H9 (cell line): ENCODE data around the gene ACACA. TPM values are rescaled to one million over a fixed set of nuclear protein-coding genes. Genes with fewer than 3 reads are reported as not detected.
A peak's percentile ranks its signal among the peaks of the same experiment; 100 is the strongest.

Source experiments
- DNase-seq: peaks from one replicate; pipeline ENCODE4 v3.0.0-alpha.2; 2017
- H2AFZ ChIP-seq: one replicate; pipeline ENCODE4 v1.6.1; 2013; ENCODE audit warnings: mild to moderate bottlenecking, low read length, control low read depth, moderate library complexity
- H2AK5ac ChIP-seq: 2 replicates; pipeline ENCODE4 v1.6.1; 2013; ENCODE audit warnings: low read length, control low read depth, mixed read lengths; ENCODE audit not compliant: insufficient read length
- H2BK120ac ChIP-seq: one replicate; pipeline ENCODE4 v1.6.1; 2013; ENCODE audit warnings: low read depth, mild to moderate bottlenecking, low read length, control low read depth, inconsistent platforms; ENCODE audit not compliant: poor library complexity, severe bottlenecking
- H2BK12ac ChIP-seq: 2 replicates; pipeline ENCODE4 v1.6.1; 2013; ENCODE audit warnings: low read length, control low read depth, mixed read lengths, low read depth; ENCODE audit not compliant: insufficient read length
- H2BK15ac ChIP-seq: 2 replicates; pipeline ENCODE4 v1.6.1; 2013; ENCODE audit warnings: low read depth, low read length, control low read depth
- H2BK20ac ChIP-seq: one replicate; pipeline ENCODE4 v1.6.1; 2013; ENCODE audit warnings: low read depth, mild to moderate bottlenecking, low read length, control low read depth, inconsistent platforms; ENCODE audit not compliant: poor library complexity, severe bottlenecking
- H2BK5ac ChIP-seq: 2 replicates; pipeline ENCODE4 v1.6.1; 2013; ENCODE audit warnings: low read length, control low read depth, mixed read lengths; ENCODE audit not compliant: insufficient read length
- H3K14ac ChIP-seq: 2 replicates; pipeline ENCODE4 v1.6.1; 2013; ENCODE audit warnings: low read length, control low read depth; ENCODE audit not compliant: insufficient read depth
- H3K18ac ChIP-seq: 2 replicates; pipeline ENCODE4 v1.6.1; 2013; ENCODE audit warnings: low read depth, mild to moderate bottlenecking, mixed read lengths, low read length, control low read depth; ENCODE audit not compliant: insufficient read length
- H3K23ac ChIP-seq: 2 replicates; pipeline ENCODE4 v1.6.1; 2013; ENCODE audit warnings: low read length, control low read depth, mixed read lengths, low read depth; ENCODE audit not compliant: insufficient read length
- H3K23me2 ChIP-seq: 2 replicates; pipeline ENCODE4 v1.6.1; 2013; ENCODE audit warnings: low read depth, mild to moderate bottlenecking, mixed read lengths, low read length, control low read depth; ENCODE audit not compliant: insufficient read length, poor library complexity, severe bottlenecking
- H3K27ac ChIP-seq: 2 replicates; pipeline ENCODE4 v1.5.1; 2013; ENCODE audit warnings: low read length, control low read depth, mixed read lengths, low read depth; ENCODE audit not compliant: insufficient read length
- H3K27me3 ChIP-seq: 2 replicates; pipeline ENCODE4 v1.6.1; 2013; ENCODE audit warnings: low read length, control low read depth, inconsistent platforms; ENCODE audit not compliant: insufficient read depth
- H3K4ac ChIP-seq: 2 replicates; pipeline ENCODE4 v1.6.1; 2013; ENCODE audit warnings: low read depth, mild to moderate bottlenecking, control low read depth, inconsistent platforms, low read length, moderate library complexity
- H3K4me1 ChIP-seq: 2 replicates; pipeline ENCODE4 v1.6.1; 2013; ENCODE audit warnings: low read length, control low read depth, inconsistent platforms; ENCODE audit not compliant: insufficient read depth
- H3K4me2 ChIP-seq: 2 replicates; pipeline ENCODE4 v1.6.1; 2013; ENCODE audit warnings: low read length, control low read depth, mixed read lengths; ENCODE audit not compliant: insufficient read length, insufficient read depth
- H3K56ac ChIP-seq: 2 replicates; pipeline ENCODE4 v1.6.1; 2013; ENCODE audit warnings: low read depth, mild to moderate bottlenecking, mixed read lengths, low read length, control low read depth; ENCODE audit not compliant: insufficient read length
- H3K79me1 ChIP-seq: 2 replicates; pipeline ENCODE4 v1.6.1; 2013; ENCODE audit warnings: low read depth, mild to moderate bottlenecking, moderate library complexity, low read length, control low read depth, inconsistent platforms; ENCODE audit not compliant: insufficient read depth, poor library complexity, severe bottlenecking
- H3K79me2 ChIP-seq: 2 replicates; pipeline ENCODE4 v1.6.1; 2013; ENCODE audit warnings: low read length, control low read depth, inconsistent platforms; ENCODE audit not compliant: insufficient read depth
- H3K9ac ChIP-seq: 2 replicates; pipeline ENCODE4 v1.6.1; 2013; ENCODE audit warnings: low read length, control low read depth, mixed read lengths; ENCODE audit not compliant: insufficient read length; ENCODE audit errors: extremely low read depth
- H3K9me3 ChIP-seq: one replicate; pipeline ENCODE4 v1.6.1; 2013; ENCODE audit warnings: low read depth, low read length, inconsistent platforms; ENCODE audit not compliant: control insufficient read depth
- H3T11ph ChIP-seq: one replicate; pipeline ENCODE4 v1.6.1; 2013; ENCODE audit warnings: mild to moderate bottlenecking, low read length, control low read depth, inconsistent platforms
- H4K20me1 ChIP-seq: one replicate; pipeline ENCODE4 v1.6.1; 2013; ENCODE audit not compliant: control insufficient read depth, insufficient read length, insufficient read depth
- H4K5ac ChIP-seq: 2 replicates; pipeline ENCODE4 v1.6.1; 2013; ENCODE audit warnings: low read depth, mild to moderate bottlenecking, mixed read lengths, low read length, control low read depth; ENCODE audit not compliant: insufficient read length
- H4K8ac ChIP-seq: replicated peaks from 2 replicates; pipeline ENCODE4 v1.6.1; 2013; ENCODE audit warnings: low read length, control low read depth, mixed read lengths, low read depth; ENCODE audit not compliant: insufficient read length
- H4K91ac ChIP-seq: 2 replicates; pipeline ENCODE4 v1.6.1; 2013; ENCODE audit warnings: low read depth, mild to moderate bottlenecking, moderate library complexity, mixed read lengths, low read length, control low read depth; ENCODE audit not compliant: insufficient read length
- H3K27ac Mint-ChIP-seq, 3 experiments: 2 replicates in 2 of 3; 3 replicates in 1 of 3; pipeline ENCODE4 v1.8.0; 2020 to 2021; ENCODE audit warnings: mixed read lengths in 3 of 3, mild to moderate bottlenecking in 1 of 3, moderate library complexity in 1 of 3
- H3K27me3 Mint-ChIP-seq: 2 replicates; pipeline ENCODE4 v1.8.0; 2021; ENCODE audit warnings: low read depth, mild to moderate bottlenecking, moderate library complexity, mixed read lengths
- H3K36me3 Mint-ChIP-seq, 3 experiments: 2 replicates in 2 of 3; 3 replicates in 1 of 3; pipeline ENCODE4 v1.8.0; 2020 to 2021; ENCODE audit warnings: low read depth in 3 of 3, mixed read lengths in 3 of 3; ENCODE audit not compliant: insufficient read depth in 1 of 3
- H3K4me1 Mint-ChIP-seq, 2 experiments: 2 replicates each; pipeline ENCODE4 v1.8.0; 2020; ENCODE audit warnings: mixed read lengths in 2 of 2
- H3K4me3 Mint-ChIP-seq, 2 experiments: 2 replicates in 1 of 2; 3 replicates in 1 of 2; pipeline ENCODE4 v1.8.0; 2020 to 2021; ENCODE audit warnings: mild to moderate bottlenecking in 2 of 2, mixed read lengths in 2 of 2, moderate library complexity in 1 of 2
- H3K9me3 Mint-ChIP-seq, 2 experiments: 2 replicates in 1 of 2; 3 replicates in 1 of 2; pipeline ENCODE4 v1.8.0; 2020; ENCODE audit warnings: mild to moderate bottlenecking in 2 of 2, mixed read lengths in 2 of 2, moderate library complexity in 1 of 2
- CTCF ChIP-seq: fragments of 200-600 bp; sonication (generic); conservative IDR thresholded peaks from 3 replicates; pipeline ENCODE4 v1.8.0; 2021; ENCODE audit warnings: antibody characterized with exemption, mild to moderate bottlenecking
- WGBS: extraction: QIAGEN DNeasy Blood & Tissue Kit; methylation state at CpG from one replicate; pipeline ENCODE4 v1.1.7; 2013; ENCODE audit warnings: missing lambda C conversion rate, low lambda C conversion rate, mixed read lengths; ENCODE audit not compliant: insufficient read length; ENCODE audit errors: extremely low coverage; 5-methylcytosine and 5-hydroxymethylcytosine counted together
- total RNA-seq: library from RNA; stranded (reverse); gene quantifications from 2 replicates; pipeline ENCODE4 v1.2.1, GENCODE V29; 2021

Gene ACACA
- total RNA-seq, 1 experiment from 2014 or later: 135 TPM

- Histone ChIP-seq H3K79me2 (no peaks in the 10 kb centered on the region), H4K8ac (no peak overlapping the region), H2BK5ac (no peak overlapping the region), H3K27me3 (no peaks in the 10 kb centered on the region), H2BK12ac (no peak overlapping the region), H3K4me1 (0 out of 2 replicates have a peak, but pooled peaks cover 3% of the 10 kb centered on the region), H4K91ac (no peak overlapping the region), H3K4ac (no peak overlapping the region), H3K56ac (no peak overlapping the region), H3K23me2 (no peaks in the 10 kb centered on the region), H3K18ac (no peak overlapping the region), H2AFZ (no peak overlapping the region), H3K79me1 (no peaks in the 10 kb centered on the region), H2AK5ac (no peak overlapping the region), H2BK20ac (no peak overlapping the region), H3K27ac (no peak overlapping the region), H2BK15ac (no peak overlapping the region), H3K9ac (no peak overlapping the region), H4K20me1 (no peaks in the 10 kb centered on the region), H4K5ac (no peak overlapping the region), H3K9me3 (no peaks in the 10 kb centered on the region), H3K23ac (no peak overlapping the region), H3K4me2 (no peak overlapping the region), H3T11ph (no peak overlapping the region), H2BK120ac (no peak overlapping the region), H3K14ac (no peak overlapping the region)
- no CpG with 5 or more reads among the region's 2 CpGs for WGBS
- no peak for DNase-seq
- H3K4me1 Mint-ChIP-seq: peaks cover 42 to 50% of the 10 kb centered on the region in 2 experiments
- peaks cover 22 to 56% (median 54%) of the 10 kb centered on the region in 3 experiments; a peak in 6 of 7 replicates for H3K36me3 Mint-ChIP-seq
- TF ChIP-seq CTCF: no peak
- H3K4me3 Mint-ChIP-seq: no peak overlapping the region
- H3K27me3 Mint-ChIP-seq: no peaks in the 10 kb centered on the region; the same call in 1 of the 2 replicates
- peak overlapping the region in 1 of 3 experiments; percentile 62; a peak in 2 of 7 replicates for H3K27ac Mint-ChIP-seq
- H3K9me3 Mint-ChIP-seq: no peaks in the 10 kb centered on the region
Measured at GRCh38 chr17:37101306-37101705, 305.3 kb downstream of the ACACA start.
